Measurements from ENCODE around the gene MRPS7. TPM values are rescaled to one million over a fixed set of nuclear protein-coding genes. Genes with fewer than 3 reads are reported as not detected.
A peak's percentile ranks its signal among the peaks of the same experiment; 100 is the strongest.

Gene MRPS7
- 43.4 and 47.5 TPM in 2 replicates for total RNA-seq
- polyA plus RNA-seq: 94.9 and 102 TPM in 2 replicates

- H3K4me3 ChIP-seq: peak within 1 kb of the TSS; percentile 79
- H3K4me1 ChIP-seq (ENCODE audit: insufficient read depth): peaks cover 8% of the 10 kb centered on the region
- H3K36me3 ChIP-seq (replicated peaks; ENCODE audit: insufficient read depth, low read depth): no peaks in the 10 kb centered on the region
- under 1% methylated on average over 37 of the region's 69 CpGs for WGBS (ENCODE audit: low lambda C conversion rate, missing lambda C conversion rate)
- no peaks in the 10 kb centered on the region for H3K9me3 ChIP-seq (ENCODE audit: low read depth)
- no peaks in the 10 kb centered on the region for H3K27me3 ChIP-seq
- H3K9me2 ChIP-seq (replicated peaks; ENCODE audit: insufficient read depth): no peaks in the 10 kb centered on the region
- DNase-seq (ENCODE audit: low spot score): peak; percentile 97
- peaks cover 57% of the 10 kb centered on the region for H3K79me2 ChIP-seq
- peaks cover 11% of the 10 kb centered on the region for H4K20me1 ChIP-seq (ENCODE audit: insufficient read depth, poor library complexity, severe bottlenecking)
- TF ChIP-seq EZH2 (IDR thresholded peaks at IDR 0.05; ENCODE audit: borderline replicate concordance) (no peak), CTCF (IDR thresholded peaks at IDR 0.05; ENCODE audit: poor library complexity) (no peak), EZH2phosphoT487 (IDR thresholded peaks at IDR 0.05; ENCODE audit: low read depth, severe bottlenecking, unreplicated experiment) (no peak)
- H3K4me2 ChIP-seq: peak within 1 kb of the TSS; percentile 87
- peak within 1 kb of the TSS; percentile 80 for H2AFZ ChIP-seq
- H3K27ac ChIP-seq: peak within 1 kb of the TSS; percentile 97
Measured at GRCh38 chr17:75261336-75262111, at the start of gene MRPS7, which contains the start of gene GGA3. Gene MRPS7 (plus strand): TSS chr17:75261879. CDS start chr17:75261901, 22 bp downstream. Gene GGA3 (minus strand): TSS chr17:75261606. CDS start chr17:75261587, 19 bp downstream.

DNA sequence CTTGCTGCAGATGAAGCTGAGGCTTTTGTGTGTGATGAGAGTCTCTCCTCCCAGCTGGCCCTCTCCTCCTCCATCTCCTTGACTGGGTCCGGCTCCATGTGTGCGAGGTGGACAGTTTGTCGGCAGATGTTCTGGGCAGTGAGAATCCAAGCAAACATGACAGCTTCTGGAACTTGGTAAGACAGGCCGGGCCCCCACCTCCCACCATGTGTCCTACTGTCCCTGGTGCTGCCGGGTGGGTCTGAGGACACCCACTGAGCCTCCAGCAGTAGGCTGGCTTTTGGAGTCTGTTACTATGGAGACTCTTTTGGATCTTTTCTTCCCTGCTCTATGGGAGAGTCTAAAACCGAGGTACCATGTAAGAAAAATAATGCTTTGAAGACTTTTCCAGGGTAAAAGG, 43.5 kb upstream of the MRPS7 start:
- H3K36me3 ChIP-seq (replicated peaks; ENCODE audit: insufficient read depth, low read depth): no peaks in the 10 kb centered on the region
- no peaks in the 10 kb centered on the region for H4K20me1 ChIP-seq (ENCODE audit: insufficient read depth, poor library complexity, severe bottlenecking)
- no peak for DNase-seq (ENCODE audit: low spot score)
- TF ChIP-seq EZH2 (IDR thresholded peaks at IDR 0.05; ENCODE audit: borderline replicate concordance) (no peak), EZH2phosphoT487 (IDR thresholded peaks at IDR 0.05; ENCODE audit: low read depth, severe bottlenecking, unreplicated experiment) (no peak), CTCF (IDR thresholded peaks at IDR 0.05; ENCODE audit: poor library complexity) (no peak)
- H3K27me3 ChIP-seq: no peaks in the 10 kb centered on the region
- no peaks in the 10 kb centered on the region for H3K4me1 ChIP-seq (ENCODE audit: insufficient read depth)
- H3K4me2 ChIP-seq: no peak overlapping the region
- H3K9me3 ChIP-seq (ENCODE audit: low read depth): no peaks in the 10 kb centered on the region
- no peak overlapping the region for H3K27ac ChIP-seq
- H3K79me2 ChIP-seq: no peaks in the 10 kb centered on the region
- no peak overlapping the region for H3K4me3 ChIP-seq
- H2AFZ ChIP-seq: no peak overlapping the region
- 95% methylated on average over 6 of the region's 6 CpGs for WGBS (ENCODE audit: low lambda C conversion rate, missing lambda C conversion rate)
- H3K9me2 ChIP-seq (replicated peaks; ENCODE audit: insufficient read depth): no peaks in the 10 kb centered on the region

- Histone ChIP-seq H3K4me2 (no peak overlapping the region), H3K36me3 (replicated peaks; ENCODE audit: insufficient read depth, low read depth) (no peaks in the 10 kb centered on the region), H3K4me1 (ENCODE audit: insufficient read depth) (no peaks in the 10 kb centered on the region), H3K79me2 (no peaks in the 10 kb centered on the region), H3K9me2 (replicated peaks; ENCODE audit: insufficient read depth) (no peaks in the 10 kb centered on the region), H3K27me3 (no peaks in the 10 kb centered on the region), H2AFZ (no peak overlapping the region), H3K9me3 (ENCODE audit: low read depth) (no peaks in the 10 kb centered on the region), H4K20me1 (ENCODE audit: insufficient read depth, poor library complexity, severe bottlenecking) (no peaks in the 10 kb centered on the region), H3K4me3 (no peak overlapping the region), H3K27ac (no peak overlapping the region)
- 100% methylated on average over 3 of the region's 3 CpGs for WGBS (ENCODE audit: low lambda C conversion rate, missing lambda C conversion rate)
- no peak for DNase-seq (ENCODE audit: low spot score)
- TF ChIP-seq EZH2phosphoT487 (IDR thresholded peaks at IDR 0.05; ENCODE audit: low read depth, severe bottlenecking, unreplicated experiment): no peak
- no peak for TF ChIP-seq CTCF (IDR thresholded peaks at IDR 0.05; ENCODE audit: poor library complexity)
- no peak for TF ChIP-seq EZH2 (IDR thresholded peaks at IDR 0.05; ENCODE audit: borderline replicate concordance)
Measured at GRCh38 chr17:75219815-75220214, 41.9 kb upstream of the MRPS7 start.

Measured in hepatocyte (in vitro differentiated cells).